ENCODE measurements around the gene ANKRD13A. TPM values are rescaled to one million over a fixed set of nuclear protein-coding genes. Genes with fewer than 3 reads are reported as not detected.

ANKRD13A gene
- total and polyA plus RNA-seq, 2 experiments from 2014 or later: 77.3 to 241 TPM

- H3K9ac ChIP-seq: no peak overlapping the region
- peaks cover 57% of the 10 kb centered on the region for H3K36me3 ChIP-seq (ENCODE audit: low read depth)
- in situ Hi-C loops (cut with MboI): no loop called here
- no peak overlapping the region for H3K4me3 ChIP-seq
- no peak for DNase-seq
- H3K27ac ChIP-seq: peak overlapping the region; percentile 52; the same call in 1 of the 2 replicates
- H3K27me3 ChIP-seq (replicated peaks; ENCODE audit: insufficient read depth): no peaks in the 10 kb centered on the region
- H3K4me2 ChIP-seq (ENCODE audit: unreplicated experiment): no peak overlapping the region
- no peaks in the 10 kb centered on the region for H3K9me3 ChIP-seq (ENCODE audit: low read depth)
- H3F3A ChIP-seq (ENCODE audit: insufficient read depth): peaks cover 39% of the 10 kb centered on the region
- 50% methylated on average over 1 of the region's 1 CpG for WGBS, 2 experiments (ENCODE audit: low coverage in 1 of 2, low lambda C conversion rate in 2 of 2, missing lambda C conversion rate in 2 of 2)
- TF ChIP-seq EZH2 (IDR thresholded peaks at IDR 0.05; ENCODE audit: insufficient read depth, poor library complexity, severe bottlenecking) (no peak), EZH2phosphoT487 (IDR thresholded peaks at IDR 0.05; ENCODE audit: insufficient read depth, low read depth) (no peak)
- H3K4me1 ChIP-seq (ENCODE audit: insufficient read depth): peaks cover 6% of the 10 kb centered on the region
- H3K9me2 ChIP-seq (ENCODE audit: insufficient read depth): no peaks in the 10 kb centered on the region
- H4K20me1 ChIP-seq (ENCODE audit: insufficient read depth): no peaks in the 10 kb centered on the region
- H2AFZ ChIP-seq: no peak overlapping the region
- H3K79me2 ChIP-seq (ENCODE audit: insufficient read depth): no peaks in the 10 kb centered on the region
Observed at GRCh38 chr12:109963330-109963729, 35.9 kb upstream of the ANKRD13A start.

DNA sequence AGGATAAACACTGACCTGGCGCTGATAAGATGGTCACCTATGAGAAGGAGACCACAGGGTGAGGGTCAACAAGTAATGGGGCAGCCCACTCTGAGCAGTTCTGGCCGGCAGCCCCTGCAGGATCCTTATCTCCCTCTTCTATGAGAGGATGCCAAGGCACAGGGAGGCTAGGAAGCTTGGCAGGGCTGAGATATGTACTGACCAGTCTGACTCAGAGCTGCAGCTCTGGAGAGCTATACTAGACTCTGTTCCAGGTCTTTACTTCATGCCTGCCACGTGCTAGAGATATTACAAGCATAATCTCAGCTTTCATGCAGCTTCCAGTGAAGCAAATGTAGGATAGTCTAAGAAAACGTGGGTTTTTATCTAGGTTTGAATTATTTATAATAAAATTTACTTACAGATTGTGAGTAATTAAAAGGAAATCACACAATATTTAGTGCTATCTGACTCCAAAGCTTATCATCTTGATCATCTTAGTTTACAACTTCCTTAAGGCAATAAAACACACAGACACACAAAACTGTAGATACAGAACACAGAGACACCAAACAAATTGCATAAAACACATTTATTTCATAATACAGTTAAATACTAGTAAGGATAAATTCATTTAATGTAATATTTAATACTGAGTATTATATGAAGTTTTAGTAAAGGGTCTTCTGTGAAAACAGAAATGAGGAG is 35.3 kb upstream of the ANKRD13A start:
- TF ChIP-seq EZH2phosphoT487 (IDR thresholded peaks at IDR 0.05; ENCODE audit: insufficient read depth, low read depth): no peak
- no peak for TF ChIP-seq EZH2 (IDR thresholded peaks at IDR 0.05; ENCODE audit: insufficient read depth, poor library complexity, severe bottlenecking)
- Histone ChIP-seq H3K27me3 (replicated peaks; ENCODE audit: insufficient read depth) (no peaks in the 10 kb centered on the region), H2AFZ (no peak overlapping the region), H3K36me3 (ENCODE audit: low read depth) (peaks cover 59% of the 10 kb centered on the region), H3K4me3 (no peak overlapping the region), H3K4me1 (ENCODE audit: insufficient read depth) (peaks cover 6% of the 10 kb centered on the region), H3K4me2 (ENCODE audit: unreplicated experiment) (no peak overlapping the region), H3K9ac (0 out of 2 replicates have a peak overlapping the region, but pooled peaks have one; percentile 6), H3F3A (ENCODE audit: insufficient read depth) (peaks cover 39% of the 10 kb centered on the region), H3K9me3 (ENCODE audit: low read depth) (no peaks in the 10 kb centered on the region), H3K27ac (peak overlapping the region; percentile 52), H4K20me1 (ENCODE audit: insufficient read depth) (no peaks in the 10 kb centered on the region), H3K79me2 (ENCODE audit: insufficient read depth) (no peaks in the 10 kb centered on the region), H3K9me2 (ENCODE audit: insufficient read depth) (no peaks in the 10 kb centered on the region)
- 23 to 24% methylated on average over 4 of the region's 4 CpGs for WGBS, 2 experiments (ENCODE audit: low coverage in 1 of 2, low lambda C conversion rate in 2 of 2, missing lambda C conversion rate in 2 of 2)
- in situ Hi-C loops (cut with MboI): no loop called here
- DNase-seq: peak; percentile 91

- 96 to 97% methylated on average over 4 of the region's 4 CpGs for WGBS, 2 experiments (ENCODE audit: low coverage in 1 of 2, low lambda C conversion rate in 2 of 2, missing lambda C conversion rate in 2 of 2)
- DNase-seq: no peak
- Histone ChIP-seq H4K20me1 (ENCODE audit: insufficient read depth) (no peaks in the 10 kb centered on the region), H3K4me2 (ENCODE audit: unreplicated experiment) (no peak overlapping the region), H3K9me3 (ENCODE audit: low read depth) (no peaks in the 10 kb centered on the region), H3K4me1 (ENCODE audit: insufficient read depth) (peaks cover 6% of the 10 kb centered on the region), H3F3A (ENCODE audit: insufficient read depth) (peaks cover 39% of the 10 kb centered on the region), H3K27ac (no peak overlapping the region), H3K4me3 (no peak overlapping the region), H3K9ac (no peak overlapping the region), H3K9me2 (ENCODE audit: insufficient read depth) (no peaks in the 10 kb centered on the region), H2AFZ (no peak overlapping the region), H3K36me3 (ENCODE audit: low read depth) (peaks cover 47% of the 10 kb centered on the region), H3K27me3 (replicated peaks; ENCODE audit: insufficient read depth) (no peaks in the 10 kb centered on the region), H3K79me2 (ENCODE audit: insufficient read depth) (no peaks in the 10 kb centered on the region)
- no peak for TF ChIP-seq EZH2 (IDR thresholded peaks at IDR 0.05; ENCODE audit: insufficient read depth, poor library complexity, severe bottlenecking)
- TF ChIP-seq EZH2phosphoT487 (IDR thresholded peaks at IDR 0.05; ENCODE audit: insufficient read depth, low read depth): no peak
- in situ Hi-C loops (cut with MboI): no loop called here
Observed at GRCh38 chr12:109966546-109966945, 32.7 kb upstream of the ANKRD13A start.

DNA sequence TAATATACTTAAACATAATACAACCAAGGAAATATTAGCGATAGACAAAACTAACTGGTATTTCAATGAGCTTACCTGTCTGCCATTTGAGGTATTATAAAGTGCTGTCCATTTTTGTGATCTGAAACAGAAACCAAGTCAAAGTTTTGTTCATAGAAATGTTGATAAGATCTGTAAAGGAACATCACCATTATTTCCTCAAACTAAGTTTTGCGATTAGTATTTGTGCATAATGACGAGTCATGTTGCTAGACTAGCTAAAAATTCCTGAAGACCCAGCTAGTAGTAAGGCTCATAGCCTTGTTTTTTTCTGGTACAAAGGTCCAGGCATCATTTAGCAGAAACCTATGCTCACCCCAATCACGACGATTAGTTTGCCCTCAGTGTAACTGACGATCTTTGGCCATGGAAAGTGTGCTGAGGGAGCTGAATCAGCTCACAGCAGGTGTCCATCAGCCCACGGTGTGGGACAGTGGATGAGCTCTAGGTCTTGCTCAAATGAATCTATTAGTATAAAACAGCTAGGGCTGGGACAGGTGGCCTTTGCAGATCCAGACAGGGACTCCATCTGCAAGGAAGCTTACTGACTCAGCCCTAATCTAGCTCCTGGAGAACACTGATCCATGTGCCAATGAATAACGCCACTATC is 31.7 kb upstream of the ANKRD13A start:
- H2AFZ ChIP-seq: no peak overlapping the region
- 88 to 89% methylated on average over 8 of the region's 8 CpGs for WGBS, 2 experiments (ENCODE audit: low coverage in 1 of 2, low lambda C conversion rate in 2 of 2, missing lambda C conversion rate in 2 of 2)
- H4K20me1 ChIP-seq (ENCODE audit: insufficient read depth): no peaks in the 10 kb centered on the region
- H3K9ac ChIP-seq: no peak overlapping the region
- peaks cover 39% of the 10 kb centered on the region for H3F3A ChIP-seq (ENCODE audit: insufficient read depth)
- H3K27me3 ChIP-seq (replicated peaks; ENCODE audit: insufficient read depth): no peaks in the 10 kb centered on the region
- peaks cover 6% of the 10 kb centered on the region for H3K4me1 ChIP-seq (ENCODE audit: insufficient read depth)
- H3K27ac ChIP-seq: no peak overlapping the region
- H3K9me2 ChIP-seq (ENCODE audit: insufficient read depth): no peaks in the 10 kb centered on the region
- no peak for TF ChIP-seq EZH2 (IDR thresholded peaks at IDR 0.05; ENCODE audit: insufficient read depth, poor library complexity, severe bottlenecking)
- TF ChIP-seq EZH2phosphoT487 (IDR thresholded peaks at IDR 0.05; ENCODE audit: insufficient read depth, low read depth): no peak
- H3K4me3 ChIP-seq: no peak overlapping the region
- no peaks in the 10 kb centered on the region for H3K79me2 ChIP-seq (ENCODE audit: insufficient read depth)
- in situ Hi-C loops (cut with MboI): no loop called here
- no peak for DNase-seq
- no peak overlapping the region for H3K4me2 ChIP-seq (ENCODE audit: unreplicated experiment)
- H3K36me3 ChIP-seq (ENCODE audit: low read depth): peaks cover 48% of the 10 kb centered on the region
- H3K9me3 ChIP-seq (ENCODE audit: low read depth): no peaks in the 10 kb centered on the region
